ENCODE measurements around the gene MNT. TPM values are rescaled to one million over a fixed set of nuclear protein-coding genes. Genes with fewer than 3 reads are reported as not detected.

The MNT gene
- polyA plus RNA-seq, 2 of the 4 experiments (the other 2 are of a cell fraction) = 4.5 to 25.9 TPM

GRCh38 chr17:2363318-2363717, 37.5 kb downstream of the MNT start:
- POLR2A ChIA-PET = no interaction called here

GRCh38 chr17:2362881-2363280, 38.0 kb downstream of the MNT start:
- H3K9me3 ChIP-seq = no peaks in the 10 kb centered on the region
- CTCF ChIA-PET = interaction anchor here (2.3 to 15.8 kb wide), 3 partner anchors 14 to 53 kb away, joined by 9 to 255 read pairs (median 216); no protein-coding TSS in a partner anchor
- FAIRE-seq (no peak), DNase-seq (ENCODE audit: low read depth in 1 of 2, low spot score in 1 of 2) (no peak), ATAC-seq (no peak)
- WGBS (ENCODE audit: missing lambda C conversion rate) = 90% methylated on average over 6 of the region's 14 CpGs
- no peak overlapping the region for H3K4me2 ChIP-seq
- POLR2A ChIA-PET = no interaction called here
- no peak overlapping the region for H3K4me3 ChIP-seq
- peaks cover 20% of the 10 kb centered on the region for H3K4me1 ChIP-seq
- H3K27ac ChIP-seq = no peak overlapping the region
- TF ChIP-seq TFCP2L1 (CRISPR knock-in tag; IDR thresholded peaks at IDR 0.05) (no peak), HOXA7 (CRISPR knock-in tag; IDR thresholded peaks at IDR 0.05) (no peak), GATA3 (IDR thresholded peaks at IDR 0.05; ENCODE audit: borderline replicate concordance) (no peak), CHD2 (IDR thresholded peaks at IDR 0.05; ENCODE audit: low read length, partially characterized antibody) (no peak), SREBF2 (IDR thresholded peaks at IDR 0.05) (no peak), EHMT2 (IDR thresholded peaks at IDR 0.05; ENCODE audit: low read depth) (no peak), SMC3 (IDR thresholded peaks at IDR 0.05) (no peak)
- TF ChIP-seq, protein P1, sequence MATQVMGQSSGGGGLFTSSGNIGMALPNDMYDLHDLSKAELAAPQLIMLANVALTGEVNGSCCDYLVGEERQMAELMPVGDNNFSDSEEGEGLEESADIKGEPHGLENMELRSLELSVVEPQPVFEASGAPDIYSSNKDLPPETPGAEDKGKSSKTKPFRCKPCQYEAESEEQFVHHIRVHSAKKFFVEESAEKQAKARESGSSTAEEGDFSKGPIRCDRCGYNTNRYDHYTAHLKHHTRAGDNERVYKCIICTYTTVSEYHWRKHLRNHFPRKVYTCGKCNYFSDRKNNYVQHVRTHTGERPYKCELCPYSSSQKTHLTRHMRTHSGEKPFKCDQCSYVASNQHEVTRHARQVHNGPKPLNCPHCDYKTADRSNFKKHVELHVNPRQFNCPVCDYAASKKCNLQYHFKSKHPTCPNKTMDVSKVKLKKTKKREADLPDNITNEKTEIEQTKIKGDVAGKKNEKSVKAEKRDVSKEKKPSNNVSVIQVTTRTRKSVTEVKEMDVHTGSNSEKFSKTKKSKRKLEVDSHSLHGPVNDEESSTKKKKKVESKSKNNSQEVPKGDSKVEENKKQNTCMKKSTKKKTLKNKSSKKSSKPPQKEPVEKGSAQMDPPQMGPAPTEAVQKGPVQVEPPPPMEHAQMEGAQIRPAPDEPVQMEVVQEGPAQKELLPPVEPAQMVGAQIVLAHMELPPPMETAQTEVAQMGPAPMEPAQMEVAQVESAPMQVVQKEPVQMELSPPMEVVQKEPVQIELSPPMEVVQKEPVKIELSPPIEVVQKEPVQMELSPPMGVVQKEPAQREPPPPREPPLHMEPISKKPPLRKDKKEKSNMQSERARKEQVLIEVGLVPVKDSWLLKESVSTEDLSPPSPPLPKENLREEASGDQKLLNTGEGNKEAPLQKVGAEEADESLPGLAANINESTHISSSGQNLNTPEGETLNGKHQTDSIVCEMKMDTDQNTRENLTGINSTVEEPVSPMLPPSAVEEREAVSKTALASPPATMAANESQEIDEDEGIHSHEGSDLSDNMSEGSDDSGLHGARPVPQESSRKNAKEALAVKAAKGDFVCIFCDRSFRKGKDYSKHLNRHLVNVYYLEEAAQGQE (IDR thresholded peaks at IDR 0.05) = no peak

More at GRCh38 chr17:2363318-2363717, 37.5 kb downstream of the MNT start:
- Histone ChIP-seq H3K4me2 (no peak overlapping the region), H3K9me3 (no peaks in the 10 kb centered on the region), H3K4me1 (peaks cover 19% of the 10 kb centered on the region), H3K4me3 (no peak overlapping the region), H3K27ac (no peak overlapping the region)
- WGBS (ENCODE audit: missing lambda C conversion rate) = 93% methylated on average over 20 of the region's 21 CpGs
- CTCF ChIA-PET = interaction anchor here (0.9 to 15.8 kb wide), 4 partner anchors 15 to 310 kb away, joined by 5 to 255 read pairs (median 112); no protein-coding TSS in a partner anchor
- DNase-seq (ENCODE audit: low read depth in 1 of 2, low spot score in 1 of 2) (no peak), FAIRE-seq (no peak), ATAC-seq (no peak)
- TF ChIP-seq HOXA7 (CRISPR knock-in tag; IDR thresholded peaks at IDR 0.05) (no peak), E2F6 (IDR thresholded peaks at IDR 0.05; ENCODE audit: borderline replicate concordance, low read depth) (no peak), RNF2 (IDR thresholded peaks at IDR 0.05; ENCODE audit: borderline replicate concordance, low read depth) (no peak)
- TF ChIP-seq, protein P2, sequence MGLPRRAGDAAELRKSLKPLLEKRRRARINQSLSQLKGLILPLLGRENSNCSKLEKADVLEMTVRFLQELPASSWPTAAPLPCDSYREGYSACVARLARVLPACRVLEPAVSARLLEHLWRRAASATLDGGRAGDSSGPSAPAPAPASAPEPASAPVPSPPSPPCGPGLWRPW (IDR thresholded peaks at IDR 0.05) = no peak

- H3K9me3 ChIP-seq = no peaks in the 10 kb centered on the region
- DNase-seq (ENCODE audit: low read depth in 1 of 2, low spot score in 1 of 2) (no peak), FAIRE-seq (no peak), ATAC-seq (no peak)
- no peak overlapping the region for H3K27ac ChIP-seq
- ChIA-PET CTCF (interaction anchor here (1.6 to 15.8 kb wide), 6 partner anchors 6 to 304 kb away, joined by 4 to 255 read pairs (median 22); no protein-coding TSS in a partner anchor), POLR2A (no interaction called here)
- no peak overlapping the region for H3K4me3 ChIP-seq
- H3K4me1 ChIP-seq = peaks cover 20% of the 10 kb centered on the region
- 94% methylated on average over 17 of the region's 19 CpGs for WGBS (ENCODE audit: missing lambda C conversion rate)
- H3K4me2 ChIP-seq = no peak overlapping the region
- TF ChIP-seq, protein P2 (IDR thresholded peaks at IDR 0.05) = no peak
- no peak for TF ChIP-seq EHMT2 (IDR thresholded peaks at IDR 0.05; ENCODE audit: low read depth)
- no peak for TF ChIP-seq CHD2 (IDR thresholded peaks at IDR 0.05; ENCODE audit: low read length, partially characterized antibody)
- TF ChIP-seq, protein P3, sequence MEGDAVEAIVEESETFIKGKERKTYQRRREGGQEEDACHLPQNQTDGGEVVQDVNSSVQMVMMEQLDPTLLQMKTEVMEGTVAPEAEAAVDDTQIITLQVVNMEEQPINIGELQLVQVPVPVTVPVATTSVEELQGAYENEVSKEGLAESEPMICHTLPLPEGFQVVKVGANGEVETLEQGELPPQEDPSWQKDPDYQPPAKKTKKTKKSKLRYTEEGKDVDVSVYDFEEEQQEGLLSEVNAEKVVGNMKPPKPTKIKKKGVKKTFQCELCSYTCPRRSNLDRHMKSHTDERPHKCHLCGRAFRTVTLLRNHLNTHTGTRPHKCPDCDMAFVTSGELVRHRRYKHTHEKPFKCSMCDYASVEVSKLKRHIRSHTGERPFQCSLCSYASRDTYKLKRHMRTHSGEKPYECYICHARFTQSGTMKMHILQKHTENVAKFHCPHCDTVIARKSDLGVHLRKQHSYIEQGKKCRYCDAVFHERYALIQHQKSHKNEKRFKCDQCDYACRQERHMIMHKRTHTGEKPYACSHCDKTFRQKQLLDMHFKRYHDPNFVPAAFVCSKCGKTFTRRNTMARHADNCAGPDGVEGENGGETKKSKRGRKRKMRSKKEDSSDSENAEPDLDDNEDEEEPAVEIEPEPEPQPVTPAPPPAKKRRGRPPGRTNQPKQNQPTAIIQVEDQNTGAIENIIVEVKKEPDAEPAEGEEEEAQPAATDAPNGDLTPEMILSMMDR (IDR thresholded peaks at IDR 0.05) = no peak
- TF ChIP-seq CHD4 (IDR thresholded peaks at IDR 0.05; ENCODE audit: borderline replicate concordance) = no peak
- TF ChIP-seq PHF8 (IDR thresholded peaks at IDR 0.05; ENCODE audit: borderline replicate concordance, low read depth) = no peak
- no peak for TF ChIP-seq ESRRA (IDR thresholded peaks at IDR 0.05; ENCODE audit: borderline replicate concordance, low read length)
- TF ChIP-seq MAZ (IDR thresholded peaks at IDR 0.05; ENCODE audit: borderline replicate concordance, low read depth, low read length) = no peak
- TF ChIP-seq BCL3 (IDR thresholded peaks at IDR 0.05) = no peak
- TF ChIP-seq, protein P4, sequence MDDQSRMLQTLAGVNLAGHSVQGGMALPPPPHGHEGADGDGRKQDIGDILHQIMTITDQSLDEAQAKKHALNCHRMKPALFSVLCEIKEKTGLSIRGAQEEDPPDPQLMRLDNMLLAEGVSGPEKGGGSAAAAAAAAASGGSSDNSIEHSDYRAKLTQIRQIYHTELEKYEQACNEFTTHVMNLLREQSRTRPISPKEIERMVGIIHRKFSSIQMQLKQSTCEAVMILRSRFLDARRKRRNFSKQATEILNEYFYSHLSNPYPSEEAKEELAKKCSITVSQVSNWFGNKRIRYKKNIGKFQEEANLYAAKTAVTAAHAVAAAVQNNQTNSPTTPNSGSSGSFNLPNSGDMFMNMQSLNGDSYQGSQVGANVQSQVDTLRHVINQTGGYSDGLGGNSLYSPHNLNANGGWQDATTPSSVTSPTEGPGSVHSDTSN (IDR thresholded peaks at IDR 0.05) = no peak
- no peak for TF ChIP-seq HEYL (CRISPR knock-in tag; IDR thresholded peaks at IDR 0.05)
- TF ChIP-seq EHF (CRISPR knock-in tag; IDR thresholded peaks at IDR 0.05) = no peak
- TF ChIP-seq NFE2L2 (conservative IDR thresholded peaks at IDR 0.05; ENCODE audit: low read length) = no peak
- no peak for TF ChIP-seq NR3C1 (IDR thresholded peaks at IDR 0.05)
- no peak for TF ChIP-seq ZNF302 (CRISPR knock-in tag; IDR thresholded peaks at IDR 0.05)
- no peak for TF ChIP-seq E2F6 (IDR thresholded peaks at IDR 0.05; ENCODE audit: borderline replicate concordance, low read depth)
Measured at GRCh38 chr17:2362416-2362815, 38.4 kb downstream of the MNT start.
